HepG2 (cell line): Measurements from ENCODE around the gene SEC16A. TPM values are rescaled to one million over a fixed set of nuclear protein-coding genes. Genes with fewer than 3 reads are reported as not detected.
A peak's percentile ranks its signal among the peaks of the same experiment; 100 is the strongest.

Experiments used
- CAMTA2 ChIP-seq: sonication (generic); formaldehyde crosslinking; IDR thresholded peaks from 2 replicates; pipeline ENCODE4 v1.4.0; 2020; ENCODE audit warnings: mild to moderate bottlenecking, missing genetic modification reagents, borderline replicate concordance
- GABPA ChIP-seq, 2 experiments: IDR thresholded peaks; 2 replicates each; pipeline ENCODE4 v1.6.1; 2011 to 2016; ENCODE audit warnings: low read depth in 2 of 2, low read length in 1 of 2, missing biosample characterization in 1 of 2, missing genetic modification characterization in 1 of 2
- MTA1 ChIP-seq: sonication (generic); formaldehyde crosslinking; IDR thresholded peaks from 2 replicates; pipeline ENCODE4 v1.4.0; 2020; ENCODE audit warnings: missing genetic modification reagents, mild to moderate bottlenecking, borderline replicate concordance
- POGZ ChIP-seq: sonication (generic); formaldehyde crosslinking; IDR thresholded peaks from 2 replicates; pipeline ENCODE4 v1.4.0; 2020; ENCODE audit warnings: mild to moderate bottlenecking, missing genetic modification reagents
- POLR2G ChIP-seq: fragments of 200-400 bp; formaldehyde crosslinking; IDR thresholded peaks from 2 replicates; pipeline ENCODE4 v1.6.1; 2018; ENCODE audit warnings: mild to moderate bottlenecking, low read depth, low read length, moderate library complexity
- SIN3A ChIP-seq: IDR thresholded peaks from 2 replicates; pipeline ENCODE4 v1.6.1; 2011; ENCODE audit warnings: low read depth, mild to moderate bottlenecking, control low read depth, low read length, borderline replicate concordance
- SMAD3 ChIP-seq: sonication (generic); formaldehyde crosslinking; IDR thresholded peaks from 2 replicates; pipeline ENCODE4 v1.4.0; 2020; ENCODE audit warnings: missing genetic modification reagents
- SMC3 ChIP-seq: IDR thresholded peaks from 2 replicates; pipeline ENCODE4 v1.6.1; 2011; ENCODE audit warnings: low read length, improper control_type of control experiment
- SP4 ChIP-seq: sonication (generic); formaldehyde crosslinking; IDR thresholded peaks from 2 replicates; pipeline ENCODE4 v1.8.1; 2023; ENCODE audit warnings: mild to moderate bottlenecking, missing genetic modification reagents
- TAF15 ChIP-seq: fragments of 200-400 bp; formaldehyde crosslinking; IDR thresholded peaks from one replicate; pipeline ENCODE4 v1.6.1; 2018; ENCODE audit warnings: mild to moderate bottlenecking, low read depth, low read length; ENCODE audit not compliant: poor library complexity, severe bottlenecking
- THYN1 ChIP-seq: sonication (generic); formaldehyde crosslinking; IDR thresholded peaks from 2 replicates; pipeline ENCODE4 v1.8.1; 2023; ENCODE audit warnings: low read depth, mild to moderate bottlenecking, moderate library complexity, missing genetic modification reagents, borderline replicate concordance
- TP53 ChIP-seq: sonication (generic); formaldehyde crosslinking; conservative IDR thresholded peaks from 2 replicates; pipeline ENCODE4 v1.4.0; 2020; ENCODE audit warnings: missing genetic modification reagents
- WIZ ChIP-seq: sonication (generic); formaldehyde crosslinking; IDR thresholded peaks from 2 replicates; pipeline ENCODE4 v1.5.1; 2020; ENCODE audit warnings: mild to moderate bottlenecking, missing genetic modification reagents
- ZNF552 ChIP-seq: sonication (generic); formaldehyde crosslinking; IDR thresholded peaks from 2 replicates; pipeline ENCODE4 v1.9.0; 2022; ENCODE audit warnings: missing genetic modification reagents, mild to moderate bottlenecking, borderline replicate concordance
- ZNF678 ChIP-seq: sonication (generic); formaldehyde crosslinking; IDR thresholded peaks from 2 replicates; pipeline ENCODE4 v1.4.0; 2020; ENCODE audit warnings: mild to moderate bottlenecking, missing genetic modification reagents
- ZNF777 ChIP-seq: sonication (generic); formaldehyde crosslinking; IDR thresholded peaks from 2 replicates; pipeline ENCODE4 v1.4.0; 2020; ENCODE audit warnings: missing genetic modification reagents
- ZSCAN25 ChIP-seq: sonication (generic); formaldehyde crosslinking; IDR thresholded peaks from 2 replicates; pipeline ENCODE4 v1.8.0; 2022; ENCODE audit warnings: mild to moderate bottlenecking, missing genetic modification reagents
- polyA plus RNA-seq, 8 experiments: library from polyadenylated mRNA; depleted of rRNA in 3 of 8; stranded (reverse) in 7 of 8; unstranded in 1 of 8; fragments of >200 nt; fragmentation: Illumina TruSeq in 4 of 8; extraction: Trizol in 4 of 8; gene quantifications; 2 replicates each; pipeline versions ENCODE4 v1.2.1 to v1.2.3, GENCODE V29; 2011 to 2016; ENCODE audit warnings: low read depth in 4 of 8, missing spikeins in 1 of 8, mixed read lengths in 1 of 8; ENCODE audit not compliant: insufficient read depth in 1 of 8
- total RNA-seq, 5 experiments: library from RNA; depleted of rRNA; stranded (reverse); fragments of >200 nt; fragmentation: Illumina TruSeq; extraction: Trizol; gene quantifications; 2 replicates each; pipeline ENCODE4 v1.2.3, GENCODE V29; 2016; ENCODE audit warnings: low read depth in 1 of 5
- TF ChIP-seq, protein P1 (sequence below): sonication (generic); formaldehyde crosslinking; IDR thresholded peaks from 2 replicates; pipeline ENCODE4 v1.5.0; 2020; ENCODE audit warnings: mild to moderate bottlenecking, missing genetic modification reagents, borderline replicate concordance
- TF ChIP-seq, protein P2 (sequence below): IDR thresholded peaks from 2 replicates; pipeline ENCODE4 v1.6.1; 2018; ENCODE audit warnings: missing genetic modification reagents
- TF ChIP-seq, protein P3 (sequence below): sonication (generic); formaldehyde crosslinking; IDR thresholded peaks from 2 replicates; pipeline ENCODE4 v1.4.0; 2020; ENCODE audit warnings: missing genetic modification reagents, borderline replicate concordance

Gene SEC16A
- total and polyA plus RNA-seq, 2 of the 13 experiments (the other 11 are each of a cell fraction or from before 2014, with no cell fraction given) = 15.9 to 18.9 TPM

DNA sequence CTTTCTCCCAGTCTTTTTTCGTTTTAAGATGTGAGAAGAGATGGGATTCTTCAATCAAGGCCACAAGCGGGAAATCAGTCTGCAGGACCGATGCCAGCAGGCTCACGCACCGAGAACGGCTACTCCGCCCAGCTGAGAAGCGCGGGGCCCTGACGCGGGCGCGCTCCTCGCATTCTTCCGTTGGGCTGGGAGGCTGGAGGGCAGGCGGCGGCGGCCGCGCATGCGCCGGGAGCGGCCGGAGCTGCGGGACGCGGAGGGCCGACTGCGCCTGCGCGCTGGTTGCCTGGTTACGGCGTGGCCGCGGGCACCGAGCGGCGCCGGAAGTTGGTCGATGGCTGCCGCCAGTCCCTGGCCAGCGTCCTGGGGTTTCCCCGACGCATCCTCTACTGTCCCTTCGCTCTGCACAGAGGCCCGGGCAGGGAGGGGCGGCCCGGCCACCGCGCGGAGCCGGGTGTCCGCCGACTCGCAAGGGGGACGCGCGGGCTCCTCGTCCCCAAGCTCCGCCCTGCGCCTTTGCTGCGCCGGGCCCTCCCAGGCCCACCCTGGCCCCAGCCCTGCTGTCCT, 831 bp upstream of the SEC16A start (continued):
- TF ChIP-seq, protein P1, sequence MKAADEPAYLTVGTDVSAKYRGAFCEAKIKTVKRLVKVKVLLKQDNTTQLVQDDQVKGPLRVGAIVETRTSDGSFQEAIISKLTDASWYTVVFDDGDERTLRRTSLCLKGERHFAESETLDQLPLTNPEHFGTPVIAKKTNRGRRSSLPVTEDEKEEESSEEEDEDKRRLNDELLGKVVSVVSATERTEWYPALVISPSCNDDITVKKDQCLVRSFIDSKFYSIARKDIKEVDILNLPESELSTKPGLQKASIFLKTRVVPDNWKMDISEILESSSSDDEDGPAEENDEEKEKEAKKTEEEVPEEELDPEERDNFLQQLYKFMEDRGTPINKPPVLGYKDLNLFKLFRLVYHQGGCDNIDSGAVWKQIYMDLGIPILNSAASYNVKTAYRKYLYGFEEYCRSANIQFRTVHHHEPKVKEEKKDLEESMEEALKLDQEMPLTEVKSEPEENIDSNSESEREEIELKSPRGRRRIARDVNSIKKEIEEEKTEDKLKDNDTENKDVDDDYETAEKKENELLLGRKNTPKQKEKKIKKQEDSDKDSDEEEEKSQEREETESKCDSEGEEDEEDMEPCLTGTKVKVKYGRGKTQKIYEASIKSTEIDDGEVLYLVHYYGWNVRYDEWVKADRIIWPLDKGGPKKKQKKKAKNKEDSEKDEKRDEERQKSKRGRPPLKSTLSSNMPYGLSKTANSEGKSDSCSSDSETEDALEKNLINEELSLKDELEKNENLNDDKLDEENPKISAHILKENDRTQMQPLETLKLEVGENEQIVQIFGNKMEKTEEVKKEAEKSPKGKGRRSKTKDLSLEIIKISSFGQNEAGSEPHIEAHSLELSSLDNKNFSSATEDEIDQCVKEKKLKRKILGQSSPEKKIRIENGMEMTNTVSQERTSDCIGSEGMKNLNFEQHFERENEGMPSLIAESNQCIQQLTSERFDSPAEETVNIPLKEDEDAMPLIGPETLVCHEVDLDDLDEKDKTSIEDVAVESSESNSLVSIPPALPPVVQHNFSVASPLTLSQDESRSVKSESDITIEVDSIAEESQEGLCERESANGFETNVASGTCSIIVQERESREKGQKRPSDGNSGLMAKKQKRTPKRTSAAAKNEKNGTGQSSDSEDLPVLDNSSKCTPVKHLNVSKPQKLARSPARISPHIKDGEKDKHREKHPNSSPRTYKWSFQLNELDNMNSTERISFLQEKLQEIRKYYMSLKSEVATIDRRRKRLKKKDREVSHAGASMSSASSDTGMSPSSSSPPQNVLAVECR (CRISPR knock-in tag) = peak; percentile 83
- TF ChIP-seq SP4 (no peak), ZSCAN25 (CRISPR knock-in tag) (0 out of 2 replicates have a peak, but pooled peaks have one; percentile 38), WIZ (CRISPR knock-in tag) (no peak), POGZ (CRISPR knock-in tag) (no peak), THYN1 (no peak), GABPA (IDR thresholded peaks at IDR 0.05; ENCODE audit: low read depth, low read length) (no peak), GABPA (CRISPR knock-in tag; IDR thresholded peaks at IDR 0.05; ENCODE audit: low read depth) (peak; percentile 64; the same call in 1 of the 2 replicates), ZNF552 (0 out of 2 replicates have a peak, but pooled peaks have one; percentile 30), SMC3 (no peak), CAMTA2 (0 out of 2 replicates have a peak, but pooled peaks have one; percentile 12), MTA1 (CRISPR knock-in tag) (0 out of 2 replicates have a peak, but pooled peaks have one; percentile 13), POLR2G (peak; percentile 64), ZNF777 (CRISPR knock-in tag) (peak; percentile 57; the same call in 1 of the 2 replicates), TAF15 (no peak), SIN3A (peak; percentile 92; the same call in 1 of the 2 replicates), SMAD3 (CRISPR knock-in tag) (no peak; the same call in 1 of the 2 replicates), TP53 (CRISPR knock-in tag) (no peak), ZNF678 (CRISPR knock-in tag) (0 out of 2 replicates have a peak, but pooled peaks have one; percentile 56)
- TF ChIP-seq, protein P2, sequence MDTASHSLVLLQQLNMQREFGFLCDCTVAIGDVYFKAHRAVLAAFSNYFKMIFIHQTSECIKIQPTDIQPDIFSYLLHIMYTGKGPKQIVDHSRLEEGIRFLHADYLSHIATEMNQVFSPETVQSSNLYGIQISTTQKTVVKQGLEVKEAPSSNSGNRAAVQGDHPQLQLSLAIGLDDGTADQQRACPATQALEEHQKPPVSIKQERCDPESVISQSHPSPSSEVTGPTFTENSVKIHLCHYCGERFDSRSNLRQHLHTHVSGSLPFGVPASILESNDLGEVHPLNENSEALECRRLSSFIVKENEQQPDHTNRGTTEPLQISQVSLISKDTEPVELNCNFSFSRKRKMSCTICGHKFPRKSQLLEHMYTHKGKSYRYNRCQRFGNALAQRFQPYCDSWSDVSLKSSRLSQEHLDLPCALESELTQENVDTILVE (CRISPR knock-in tag) = peak; percentile 46; the same call in 1 of the 2 replicates
- TF ChIP-seq, protein P3, sequence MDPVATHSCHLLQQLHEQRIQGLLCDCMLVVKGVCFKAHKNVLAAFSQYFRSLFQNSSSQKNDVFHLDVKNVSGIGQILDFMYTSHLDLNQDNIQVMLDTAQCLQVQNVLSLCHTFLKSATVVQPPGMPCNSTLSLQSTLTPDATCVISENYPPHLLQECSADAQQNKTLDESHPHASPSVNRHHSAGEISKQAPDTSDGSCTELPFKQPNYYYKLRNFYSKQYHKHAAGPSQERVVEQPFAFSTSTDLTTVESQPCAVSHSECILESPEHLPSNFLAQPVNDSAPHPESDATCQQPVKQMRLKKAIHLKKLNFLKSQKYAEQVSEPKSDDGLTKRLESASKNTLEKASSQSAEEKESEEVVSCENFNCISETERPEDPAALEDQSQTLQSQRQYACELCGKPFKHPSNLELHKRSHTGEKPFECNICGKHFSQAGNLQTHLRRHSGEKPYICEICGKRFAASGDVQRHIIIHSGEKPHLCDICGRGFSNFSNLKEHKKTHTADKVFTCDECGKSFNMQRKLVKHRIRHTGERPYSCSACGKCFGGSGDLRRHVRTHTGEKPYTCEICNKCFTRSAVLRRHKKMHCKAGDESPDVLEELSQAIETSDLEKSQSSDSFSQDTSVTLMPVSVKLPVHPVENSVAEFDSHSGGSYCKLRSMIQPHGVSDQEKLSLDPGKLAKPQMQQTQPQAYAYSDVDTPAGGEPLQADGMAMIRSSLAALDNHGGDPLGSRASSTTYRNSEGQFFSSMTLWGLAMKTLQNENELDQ (CRISPR knock-in tag) = 0 out of 2 replicates have a peak, but pooled peaks have one; percentile 67
